Psoas muscle (tissue), 8 donors: Measurements from ENCODE around the gene RACGAP1. TPM values are rescaled to one million over a fixed set of nuclear protein-coding genes. Genes with fewer than 3 reads are reported as not detected.

ENCODE experiments used
- ATAC-seq, 4 donors: fragments of 200-7000 bp; cut with Tn5 transposase; one replicate each; pipeline ENCODE4 v1.9.1; 2020; ENCODE audit warnings: moderate library complexity in 3 of 4, mild to moderate bottlenecking in 2 of 4
- DNase-seq, 2 donors: peaks; one replicate each; pipeline ENCODE4 v3.0.0-alpha.2; 2020
- H3K27ac ChIP-seq: fragments of 200-600 bp; one replicate; pipeline ENCODE4 v1.8.0; 2022
- H3K27me3 ChIP-seq, 3 donors: fragments of 200-600 bp in 1 of 3; one replicate each; pipeline versions ENCODE4 v1.6.1 to v1.8.0; 2013 to 2022; ENCODE audit warnings: low read length in 2 of 3, mild to moderate bottlenecking in 2 of 3, moderate library complexity in 1 of 3; ENCODE audit not compliant: insufficient read depth in 3 of 3
- H3K36me3 ChIP-seq, 2 donors: fragments of 200-600 bp in 1 of 2; one replicate each; pipeline versions ENCODE4 v1.6.1 to v1.8.0; 2013 to 2022; ENCODE audit warnings: low read depth in 1 of 2, mild to moderate bottlenecking in 1 of 2, moderate library complexity in 1 of 2; ENCODE audit not compliant: insufficient read depth in 1 of 2
- H3K4me1 ChIP-seq: fragments of 200-600 bp; one replicate; pipeline ENCODE4 v1.8.0; 2022
- H3K4me3 ChIP-seq: fragments of 200-600 bp; one replicate; pipeline ENCODE4 v1.8.0; 2022; ENCODE audit warnings: mild to moderate bottlenecking
- H3K9me3 ChIP-seq: fragments of 200-600 bp; one replicate; pipeline ENCODE4 v1.8.0; 2022
- CTCF ChIP-seq: fragments of 200-600 bp; IDR thresholded peaks from one replicate; pipeline ENCODE4 v1.8.0; 2022; ENCODE audit warnings: antibody characterized with exemption
- WGBS, 3 donors: extraction: QIAGEN DNeasy Blood & Tissue Kit; methylation state at CpG; one replicate each; pipeline versions ENCODE4 v1.1.6 to v1.1.7; 2013; 5-methylcytosine and 5-hydroxymethylcytosine counted together
- intact Hi-C, 2 donors: fragments of 100-400 bp; cut with DNase I; formaldehyde crosslinking; loops; one replicate each; pipeline versions ENCODE4 v1.11.0 to v1.14.2; 2022
- polyA plus RNA-seq, 3 donors: library from polyadenylated mRNA; stranded (reverse); fragments of 200-250 nt; gene quantifications; one replicate each; pipeline ENCODE4 v1.2.3, GENCODE V29; 2013
- total RNA-seq, 4 donors: library from RNA; stranded (reverse); fragmentation: NEBNext Ultra II Directional in 2 of 4; extraction: Animal tissue kit (Norgen Biotek cat#: 25700) in 2 of 4; gene quantifications; one replicate each; pipeline versions ENCODE4 v1.2.1 to v1.2.4, GENCODE V29; 2021 to 2023
- donor health status: healthy with polysubstance abuse.
- donor health status: DM: no; HTN: no; CAD: no; lungs with moderate emphysema.
- donor health status: Bipolar disorder and iron deficiency.
- donor health status: healthy.
- donor health status: DM: yes; HTN: yes; CAD: no.
- donor health status: DM: no; HTN: no; CAD: no.
- donor health status: DM: no; HTN: no; CAD: no.
- donor health status: DM: yes; HTN: yes; CAD: no.

Gene RACGAP1
- total and polyA plus RNA-seq, 7 donors = 3.4 to 15.3 (median 5.4) TPM

- Histone ChIP-seq H3K4me1 (no peaks in the 10 kb centered on the region), H3K27me3 (peaks cover 0 to 45% (median 2%) of the 10 kb centered on the region in 3 donors), H3K27ac (no peak overlapping the region), H3K9me3 (no peaks in the 10 kb centered on the region), H3K36me3 (no peaks in the 10 kb centered on the region), H3K4me3 (no peak overlapping the region)
- intact Hi-C loops = no loop called here
- ATAC-seq = no peak
- TF ChIP-seq CTCF = no peak
- 90% methylated on average over 7 of the region's 7 CpGs for WGBS, 3 donors
- DNase-seq = no peak
Observed at GRCh38 chr12:50052964-50053363, 27.7 kb upstream of the RACGAP1 start.

GRCh38 chr12:50052544-50052943 lies 27.2 kb upstream of the RACGAP1 start:
- Histone ChIP-seq H3K4me3 (no peak overlapping the region), H3K36me3 (no peaks in the 10 kb centered on the region), H3K4me1 (no peaks in the 10 kb centered on the region), H3K27ac (no peak overlapping the region), H3K9me3 (no peaks in the 10 kb centered on the region), H3K27me3 (peaks cover 0 to 45% (median 2%) of the 10 kb centered on the region in 3 donors)
- no peak for TF ChIP-seq CTCF
- DNase-seq (no peak), ATAC-seq (no peak)
- intact Hi-C loops = no loop called here

- ATAC-seq = no peak
- TF ChIP-seq CTCF = no peak
- H3K27me3 ChIP-seq = peaks cover 0 to 41% (median 2%) of the 10 kb centered on the region in 3 donors
- no peaks in the 10 kb centered on the region for H3K36me3 ChIP-seq
- no peaks in the 10 kb centered on the region for H3K9me3 ChIP-seq
- H3K4me1 ChIP-seq = no peaks in the 10 kb centered on the region
- H3K4me3 ChIP-seq = no peak overlapping the region
- intact Hi-C loops = no loop called here
- no peak overlapping the region for H3K27ac ChIP-seq
- no peak for DNase-seq
- 79 to 82% (median 80%) methylated on average over 14 of the region's 14 CpGs for WGBS, 3 donors
Observed at GRCh38 chr12:50051101-50051806, 26.0 kb upstream of the RACGAP1 start.

- no peaks in the 10 kb centered on the region for H3K4me1 ChIP-seq
- H3K27ac ChIP-seq = no peak overlapping the region
- H3K27me3 ChIP-seq = peaks cover 0 to 36% (median 2%) of the 10 kb centered on the region in 3 donors
- DNase-seq (peak; percentile 79 to 85), ATAC-seq (peak in 3 of 4 donors; percentile 50 to 80 (median 54))
- WGBS, 3 donors = 11 to 20% (median 12%) methylated on average over 30 to 37 of the region's 37 CpGs
- TF ChIP-seq CTCF = no peak
- H3K9me3 ChIP-seq = no peaks in the 10 kb centered on the region
- intact Hi-C loops = no loop called here
- H3K36me3 ChIP-seq = no peaks in the 10 kb centered on the region
- peak overlapping the region; percentile 37 for H3K4me3 ChIP-seq
Observed at GRCh38 chr12:50050410-50051098, 25.3 kb upstream of the RACGAP1 start.
